ENCODE measurements around the gene ULK4.

The ULK4 gene

GRCh38 chr3:41356775-41357174 lies 605.1 kb downstream of the ULK4 start:
- no peak overlapping the region for H3K4me2 ChIP-seq (ENCODE audit: low read length)
- H3K4me1 ChIP-seq (ENCODE audit: control insufficient read depth, insufficient read depth, low read length), result no peaks in the 10 kb centered on the region
- H3K4me3 ChIP-seq (ENCODE audit: low read length), result no peak overlapping the region
- H3K27me3 ChIP-seq (ENCODE audit: control insufficient read depth, insufficient read depth, low read length), result no peaks in the 10 kb centered on the region
- no peak overlapping the region for H3K9ac ChIP-seq (ENCODE audit: low read depth, low read length)
- H3K9me3 ChIP-seq (replicated peaks; ENCODE audit: low read length), result no peaks in the 10 kb centered on the region
- H3K36me3 ChIP-seq (ENCODE audit: insufficient read depth, low read length), result no peaks in the 10 kb centered on the region

- H3K4me2 ChIP-seq (ENCODE audit: low read length), result no peak overlapping the region
- no peak overlapping the region for H3K9ac ChIP-seq (ENCODE audit: low read depth, low read length)
- H3K36me3 ChIP-seq (ENCODE audit: insufficient read depth, low read length), result no peaks in the 10 kb centered on the region
- no peaks in the 10 kb centered on the region for H3K4me1 ChIP-seq (ENCODE audit: control insufficient read depth, insufficient read depth, low read length)
- no peaks in the 10 kb centered on the region for H3K9me3 ChIP-seq (replicated peaks; ENCODE audit: low read length)
- H3K27me3 ChIP-seq (ENCODE audit: control insufficient read depth, insufficient read depth, low read length), result no peaks in the 10 kb centered on the region
- no peak overlapping the region for H3K4me3 ChIP-seq (ENCODE audit: low read length)
These were observed 609.4 kb downstream of the ULK4 start for GRCh38 chr3:41352510-41352909.

- Histone ChIP-seq H3K4me3 (ENCODE audit: low read length) (no peak overlapping the region), H3K9me3 (replicated peaks; ENCODE audit: low read length) (no peaks in the 10 kb centered on the region), H3K36me3 (ENCODE audit: insufficient read depth, low read length) (no peaks in the 10 kb centered on the region), H3K9ac (ENCODE audit: low read depth, low read length) (no peak overlapping the region), H3K27me3 (ENCODE audit: control insufficient read depth, insufficient read depth, low read length) (no peaks in the 10 kb centered on the region), H3K4me1 (ENCODE audit: control insufficient read depth, insufficient read depth, low read length) (peaks cover 7% of the 10 kb centered on the region), H3K4me2 (ENCODE audit: low read length) (no peak overlapping the region)
These were observed 611.5 kb downstream of the ULK4 start for GRCh38 chr3:41350441-41350840.

- H3K4me1 ChIP-seq (ENCODE audit: control insufficient read depth, insufficient read depth, low read length), result peaks cover 7% of the 10 kb centered on the region
- no peak overlapping the region for H3K9ac ChIP-seq (ENCODE audit: low read depth, low read length)
- no peaks in the 10 kb centered on the region for H3K27me3 ChIP-seq (ENCODE audit: control insufficient read depth, insufficient read depth, low read length)
- H3K9me3 ChIP-seq (replicated peaks; ENCODE audit: low read length), result no peaks in the 10 kb centered on the region
- no peaks in the 10 kb centered on the region for H3K36me3 ChIP-seq (ENCODE audit: insufficient read depth, low read length)
- no peak overlapping the region for H3K4me3 ChIP-seq (ENCODE audit: low read length)
- H3K4me2 ChIP-seq (ENCODE audit: low read length), result no peak overlapping the region
These were observed 613.5 kb downstream of the ULK4 start for GRCh38 chr3:41348401-41348800.

- Histone ChIP-seq H3K36me3 (ENCODE audit: insufficient read depth, low read length) (no peaks in the 10 kb centered on the region), H3K4me2 (ENCODE audit: low read length) (no peak overlapping the region), H3K27me3 (ENCODE audit: control insufficient read depth, insufficient read depth, low read length) (no peaks in the 10 kb centered on the region), H3K4me1 (ENCODE audit: control insufficient read depth, insufficient read depth, low read length) (peaks cover 7% of the 10 kb centered on the region), H3K9me3 (replicated peaks; ENCODE audit: low read length) (no peaks in the 10 kb centered on the region), H3K9ac (ENCODE audit: low read depth, low read length) (no peak overlapping the region), H3K4me3 (ENCODE audit: low read length) (no peak overlapping the region)
These were observed 615.1 kb downstream of the ULK4 start for GRCh38 chr3:41346698-41347270.

- no peaks in the 10 kb centered on the region for H3K9me3 ChIP-seq (replicated peaks; ENCODE audit: low read length)
These were observed 616.1 kb downstream of the ULK4 start for GRCh38 chr3:41345788-41346187.

GRCh38 chr3:41339758-41340157 lies 622.1 kb downstream of the ULK4 start:
- Histone ChIP-seq H3K4me1 (ENCODE audit: control insufficient read depth, insufficient read depth, low read length) (peaks cover 9% of the 10 kb centered on the region), H3K4me2 (ENCODE audit: low read length) (no peak overlapping the region), H3K36me3 (ENCODE audit: insufficient read depth, low read length) (no peaks in the 10 kb centered on the region), H3K9ac (ENCODE audit: low read depth, low read length) (no peak overlapping the region), H3K4me3 (ENCODE audit: low read length) (no peak overlapping the region), H3K9me3 (replicated peaks; ENCODE audit: low read length) (no peaks in the 10 kb centered on the region), H3K27me3 (ENCODE audit: control insufficient read depth, insufficient read depth, low read length) (no peaks in the 10 kb centered on the region)

More at GRCh38 chr3:41345788-41346187, 616.1 kb downstream of the ULK4 start:
- H3K4me3 ChIP-seq (ENCODE audit: low read length), result no peak overlapping the region
- no peak overlapping the region for H3K9ac ChIP-seq (ENCODE audit: low read depth, low read length)
- H3K4me2 ChIP-seq (ENCODE audit: low read length), result no peak overlapping the region
- H3K4me1 ChIP-seq (ENCODE audit: control insufficient read depth, insufficient read depth, low read length), result peaks cover 7% of the 10 kb centered on the region
- H3K36me3 ChIP-seq (ENCODE audit: insufficient read depth, low read length), result no peaks in the 10 kb centered on the region
- no peaks in the 10 kb centered on the region for H3K27me3 ChIP-seq (ENCODE audit: control insufficient read depth, insufficient read depth, low read length)

- peaks cover 9% of the 10 kb centered on the region for H3K4me1 ChIP-seq (ENCODE audit: control insufficient read depth, insufficient read depth, low read length)
- no peaks in the 10 kb centered on the region for H3K9me3 ChIP-seq (replicated peaks; ENCODE audit: low read length)
- H3K4me2 ChIP-seq (ENCODE audit: low read length), result no peak overlapping the region
- no peaks in the 10 kb centered on the region for H3K27me3 ChIP-seq (ENCODE audit: control insufficient read depth, insufficient read depth, low read length)
- H3K9ac ChIP-seq (ENCODE audit: low read depth, low read length), result no peak overlapping the region
- H3K4me3 ChIP-seq (ENCODE audit: low read length), result no peak overlapping the region
- H3K36me3 ChIP-seq (ENCODE audit: insufficient read depth, low read length), result no peaks in the 10 kb centered on the region
These were observed 623.6 kb downstream of the ULK4 start for GRCh38 chr3:41338276-41338675.

GRCh38 chr3:41334426-41334825 lies 627.5 kb downstream of the ULK4 start:
- Histone ChIP-seq H3K4me3 (ENCODE audit: low read length) (no peak overlapping the region), H3K9me3 (replicated peaks; ENCODE audit: low read length) (no peaks in the 10 kb centered on the region), H3K9ac (ENCODE audit: low read depth, low read length) (no peak overlapping the region), H3K4me2 (ENCODE audit: low read length) (no peak overlapping the region), H3K4me1 (ENCODE audit: control insufficient read depth, insufficient read depth, low read length) (peaks cover 30% of the 10 kb centered on the region), H3K27me3 (ENCODE audit: control insufficient read depth, insufficient read depth, low read length) (no peaks in the 10 kb centered on the region), H3K36me3 (ENCODE audit: insufficient read depth, low read length) (no peaks in the 10 kb centered on the region)

GRCh38 chr3:41331041-41331440 lies 630.9 kb downstream of the ULK4 start:
- Histone ChIP-seq H3K9ac (ENCODE audit: low read depth, low read length) (peak overlapping the region; percentile 60), H3K4me1 (ENCODE audit: control insufficient read depth, insufficient read depth, low read length) (peaks cover 45% of the 10 kb centered on the region), H3K4me2 (ENCODE audit: low read length) (peak overlapping the region; percentile 20), H3K27me3 (ENCODE audit: control insufficient read depth, insufficient read depth, low read length) (no peaks in the 10 kb centered on the region), H3K9me3 (replicated peaks; ENCODE audit: low read length) (no peaks in the 10 kb centered on the region), H3K4me3 (ENCODE audit: low read length) (no peak overlapping the region), H3K36me3 (ENCODE audit: insufficient read depth, low read length) (no peaks in the 10 kb centered on the region)

GRCh38 chr3:41330465-41330864 lies 631.4 kb downstream of the ULK4 start:
- H3K9ac ChIP-seq (ENCODE audit: low read depth, low read length), result peak overlapping the region; percentile 60
- peak overlapping the region; percentile 20 for H3K4me2 ChIP-seq (ENCODE audit: low read length)
- peaks cover 45% of the 10 kb centered on the region for H3K4me1 ChIP-seq (ENCODE audit: control insufficient read depth, insufficient read depth, low read length)
- H3K27me3 ChIP-seq (ENCODE audit: control insufficient read depth, insufficient read depth, low read length), result no peaks in the 10 kb centered on the region
- H3K4me3 ChIP-seq (ENCODE audit: low read length), result no peak overlapping the region
- H3K9me3 ChIP-seq (replicated peaks; ENCODE audit: low read length), result no peaks in the 10 kb centered on the region
- no peaks in the 10 kb centered on the region for H3K36me3 ChIP-seq (ENCODE audit: insufficient read depth, low read length)

- no peak overlapping the region for H3K4me2 ChIP-seq (ENCODE audit: low read length)
- H3K9me3 ChIP-seq (replicated peaks; ENCODE audit: low read length), result no peaks in the 10 kb centered on the region
- H3K9ac ChIP-seq (ENCODE audit: low read depth, low read length), result peak overlapping the region; percentile 43
- no peaks in the 10 kb centered on the region for H3K36me3 ChIP-seq (ENCODE audit: insufficient read depth, low read length)
- peaks cover 45% of the 10 kb centered on the region for H3K4me1 ChIP-seq (ENCODE audit: control insufficient read depth, insufficient read depth, low read length)
- H3K27me3 ChIP-seq (ENCODE audit: control insufficient read depth, insufficient read depth, low read length), result no peaks in the 10 kb centered on the region
- no peak overlapping the region for H3K4me3 ChIP-seq (ENCODE audit: low read length)
These were observed 632.0 kb downstream of the ULK4 start for GRCh38 chr3:41329881-41330280.
